Liver (tissue), 9 donors: ENCODE measurements around the gene GRK2. TPM values are rescaled to one million over a fixed set of nuclear protein-coding genes. Genes with fewer than 3 reads are reported as not detected.

Source experiments
- DNase-seq: peaks from one replicate; pipeline ENCODE4 v3.0.0-alpha.2; 2017; ENCODE audit warnings: low spot score
- H3K27ac ChIP-seq, 2 donors: one replicate each; pipeline ENCODE4 v1.7.0; 2013; ENCODE audit warnings: inconsistent platforms in 2 of 2, low read length in 2 of 2, control low read depth in 1 of 2, low read depth in 1 of 2, mild to moderate bottlenecking in 1 of 2
- H3K27me3 ChIP-seq, 4 donors: one replicate each; pipeline versions ENCODE4 v1.6.1 to v1.7.0; 2013; ENCODE audit warnings: low read length in 3 of 4, inconsistent platforms in 1 of 4, mild to moderate bottlenecking in 1 of 4, moderate library complexity in 1 of 4; ENCODE audit not compliant: control insufficient read depth in 4 of 4, insufficient read depth in 4 of 4
- H3K36me3 ChIP-seq, 4 donors: one replicate each; pipeline versions ENCODE4 v1.6.1 to v1.7.0; 2013; ENCODE audit warnings: low read length in 3 of 4, mild to moderate bottlenecking in 3 of 4, low read depth in 1 of 4, moderate library complexity in 1 of 4; ENCODE audit not compliant: control insufficient read depth in 4 of 4, insufficient read depth in 3 of 4
- H3K4me1 ChIP-seq, 4 donors: one replicate each; pipeline versions ENCODE4 v1.6.1 to v1.7.0; 2013; ENCODE audit warnings: low read length in 3 of 4, mild to moderate bottlenecking in 3 of 4, moderate library complexity in 1 of 4; ENCODE audit not compliant: control insufficient read depth in 4 of 4, insufficient read depth in 4 of 4
- H3K4me3 ChIP-seq, 3 donors: one replicate each; pipeline versions ENCODE4 v1.6.1 to v1.7.0; 2013; ENCODE audit warnings: low read length in 3 of 3, control low read depth in 1 of 3, low read depth in 1 of 3, mild to moderate bottlenecking in 1 of 3
- H3K9ac ChIP-seq, 2 donors: one replicate each; pipeline ENCODE4 v1.7.0; 2013; ENCODE audit warnings: low read length in 2 of 2, mild to moderate bottlenecking in 2 of 2, moderate library complexity in 2 of 2, control low read depth in 1 of 2, low read depth in 1 of 2
- H3K9me3 ChIP-seq, 4 donors: one replicate each; pipeline versions ENCODE4 v1.6.1 to v1.7.0; 2013; ENCODE audit warnings: low read length in 3 of 4; ENCODE audit not compliant: control insufficient read depth in 4 of 4
- EGR1 ChIP-seq, 2 donors: IDR thresholded peaks; 2 replicates each; pipeline ENCODE4 v1.6.1; 2016 to 2018; ENCODE audit warnings: antibody characterized with exemption in 2 of 2, low read depth in 2 of 2
- FOXA2 ChIP-seq: IDR thresholded peaks from 2 replicates; pipeline ENCODE4 v1.6.1; 2016; ENCODE audit warnings: antibody characterized with exemption
- GABPA ChIP-seq, 2 donors: IDR thresholded peaks in 1 of 2; conservative IDR thresholded peaks in 1 of 2; 2 replicates each; pipeline ENCODE4 v1.6.1; 2016; ENCODE audit warnings: antibody characterized with exemption in 2 of 2, mild to moderate bottlenecking in 1 of 2, moderate library complexity in 1 of 2
- HNF4A ChIP-seq, 2 donors: conservative IDR thresholded peaks; 2 replicates each; pipeline ENCODE4 v1.6.1; 2016; ENCODE audit warnings: antibody characterized with exemption in 2 of 2, mild to moderate bottlenecking in 2 of 2
- HNF4G ChIP-seq: IDR thresholded peaks from 2 replicates; pipeline ENCODE4 v1.6.1; 2016; ENCODE audit warnings: antibody characterized with exemption
- JUND ChIP-seq, 2 donors: IDR thresholded peaks; 2 replicates each; pipeline ENCODE4 v1.6.1; 2016; ENCODE audit warnings: antibody characterized with exemption in 2 of 2
- NR2F2 ChIP-seq: IDR thresholded peaks from 2 replicates; pipeline ENCODE4 v1.6.1; 2016; ENCODE audit warnings: antibody characterized with exemption
- RAD21 ChIP-seq, 2 donors: IDR thresholded peaks; 2 replicates each; pipeline ENCODE4 v1.6.1; 2016; ENCODE audit warnings: antibody characterized with exemption in 2 of 2, mild to moderate bottlenecking in 2 of 2
- RXRA ChIP-seq, 2 donors: IDR thresholded peaks; 2 replicates each; pipeline ENCODE4 v1.6.1; 2017 to 2018; ENCODE audit warnings: antibody characterized with exemption in 2 of 2, mild to moderate bottlenecking in 1 of 2
- SP1 ChIP-seq: IDR thresholded peaks from 2 replicates; pipeline ENCODE4 v1.6.1; 2018; ENCODE audit warnings: antibody characterized with exemption, mild to moderate bottlenecking
- TAF1 ChIP-seq: conservative IDR thresholded peaks from 2 replicates; pipeline ENCODE4 v1.6.1; 2016; ENCODE audit warnings: antibody characterized with exemption, mild to moderate bottlenecking
- YY1 ChIP-seq: IDR thresholded peaks from 2 replicates; pipeline ENCODE4 v1.6.1; 2016; ENCODE audit warnings: antibody characterized with exemption, mild to moderate bottlenecking
- WGBS: extraction: QIAGEN DNeasy Blood & Tissue Kit; methylation state at CpG from one replicate; pipeline ENCODE4 v1.1.7; 2013; 5-methylcytosine and 5-hydroxymethylcytosine counted together
- polyA plus RNA-seq, 2 donors: library from polyadenylated mRNA; stranded (reverse) in 1 of 2; unstranded in 1 of 2; fragments of 200-250 nt in 1 of 2; fragments of >200 nt in 1 of 2; fragmentation: Nextera tagmentation in 1 of 2; extraction: Ambion mirVana in 1 of 2; gene quantifications; one replicate each; pipeline versions ENCODE4 v1.2.1 to v1.2.3, GENCODE V29; 2013 to 2015
- total RNA-seq, 2 donors: library from RNA; depleted of rRNA; stranded (reverse); fragments of >200 nt; gene quantifications; one replicate each; pipeline ENCODE4 v1.2.3, GENCODE V29; 2014
- TF ChIP-seq, protein P1 (sequence below): IDR thresholded peaks from 2 replicates; pipeline ENCODE4 v1.6.1; 2016; ENCODE audit warnings: antibody characterized with exemption
- TF ChIP-seq, protein P2 (sequence below): IDR thresholded peaks from 2 replicates; pipeline ENCODE4 v1.6.1; 2016; ENCODE audit warnings: antibody characterized with exemption
- TF ChIP-seq, protein P3 (sequence below): fragments of 150-350 bp; IDR thresholded peaks from 2 replicates; pipeline ENCODE4 v1.5.1; 2017; ENCODE audit warnings: improper control_type of control experiment, low read depth, low read length; ENCODE audit not compliant: missing input control
- TF ChIP-seq, protein P4 (sequence below): IDR thresholded peaks from 2 replicates; pipeline ENCODE4 v1.6.1; 2016; ENCODE audit warnings: antibody characterized with exemption, mild to moderate bottlenecking
- donor health status: healthy.
- donor health status: healthy.
- donor health status: healthy.
- donor health status: healthy.
- donor health status: healthy.

Gene GRK2
- total and polyA plus RNA-seq, 4 donors: 13.4 to 41.4 (median 31.7) TPM

DNA sequence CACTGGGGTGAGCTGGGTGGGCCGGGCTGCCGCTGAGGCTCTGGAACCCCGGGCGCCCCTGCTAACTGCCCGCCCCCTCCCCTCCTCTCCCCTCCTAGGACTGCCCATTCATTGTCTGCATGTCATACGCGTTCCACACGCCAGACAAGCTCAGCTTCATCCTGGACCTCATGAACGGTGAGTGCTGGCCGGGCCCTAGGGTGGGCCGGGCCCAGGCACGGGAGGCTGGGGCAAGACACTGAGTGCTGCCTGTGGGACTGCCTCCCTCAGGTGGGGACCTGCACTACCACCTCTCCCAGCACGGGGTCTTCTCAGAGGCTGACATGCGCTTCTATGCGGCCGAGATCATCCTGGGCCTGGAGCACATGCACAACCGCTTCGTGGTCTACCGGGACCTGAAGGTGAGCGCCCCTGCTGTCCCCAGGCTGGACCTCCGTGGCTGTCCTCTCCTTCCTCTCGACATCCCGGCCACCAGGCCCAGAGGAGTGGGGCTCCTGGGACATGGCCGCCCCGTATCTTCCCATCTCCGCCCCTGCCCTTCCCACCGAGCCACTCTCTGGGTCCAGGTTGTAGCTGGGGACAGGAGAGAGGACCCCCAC, 15.4 kb downstream of the GRK2 start:
- no peak for DNase-seq
- TF ChIP-seq HNF4G: no peak
- TF ChIP-seq, protein P1, sequence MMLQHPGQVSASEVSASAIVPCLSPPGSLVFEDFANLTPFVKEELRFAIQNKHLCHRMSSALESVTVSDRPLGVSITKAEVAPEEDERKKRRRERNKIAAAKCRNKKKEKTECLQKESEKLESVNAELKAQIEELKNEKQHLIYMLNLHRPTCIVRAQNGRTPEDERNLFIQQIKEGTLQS: no peak
- no peaks in the 10 kb centered on the region for H3K27me3 ChIP-seq
- H3K9me3 ChIP-seq: no peaks in the 10 kb centered on the region
- 93% methylated on average over 27 of the region's 27 CpGs for WGBS
- H3K9ac ChIP-seq: no peak overlapping the region
- no peak overlapping the region for H3K4me3 ChIP-seq
- peaks cover 0 to 15% (median 2%) of the 10 kb centered on the region in 4 donors for H3K4me1 ChIP-seq
- H3K36me3 ChIP-seq: peaks cover 21 to 55% (median 32%) of the 10 kb centered on the region in 4 donors
- H3K27ac ChIP-seq: no peak overlapping the region

DNA sequence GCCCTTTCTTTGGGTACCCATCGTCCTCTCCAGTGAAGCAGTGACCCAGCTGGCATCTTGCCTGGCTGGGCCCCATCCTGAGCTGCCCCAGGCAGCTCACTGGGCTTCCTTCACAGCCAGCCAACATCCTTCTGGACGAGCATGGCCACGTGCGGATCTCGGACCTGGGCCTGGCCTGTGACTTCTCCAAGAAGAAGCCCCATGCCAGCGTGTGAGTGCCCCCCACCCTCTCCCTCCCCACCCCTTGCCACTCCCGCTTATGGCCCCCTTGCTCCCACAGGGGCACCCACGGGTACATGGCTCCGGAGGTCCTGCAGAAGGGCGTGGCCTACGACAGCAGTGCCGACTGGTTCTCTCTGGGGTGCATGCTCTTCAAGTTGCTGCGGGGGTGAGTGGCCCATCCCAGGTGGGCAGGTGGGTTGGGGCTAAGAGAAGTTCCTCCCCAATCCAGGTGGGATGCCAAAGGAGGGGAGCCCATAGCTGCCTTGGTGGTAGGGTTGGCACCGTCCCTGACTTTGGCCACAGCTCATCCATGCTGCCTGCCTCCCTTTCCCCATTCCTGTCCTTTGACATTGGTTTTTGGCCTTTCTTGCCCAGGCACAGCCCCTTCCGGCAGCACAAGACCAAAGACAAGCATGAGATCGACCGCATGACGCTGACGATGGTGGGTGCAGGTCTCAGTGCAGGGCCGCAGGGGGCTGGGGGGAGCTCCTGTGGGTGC, 16.0 kb downstream of the GRK2 start:
- DNase-seq: no peak
- H3K27ac ChIP-seq: peak overlapping the region; percentile 26 to 36
- H3K9me3 ChIP-seq: no peaks in the 10 kb centered on the region
- WGBS: 90% methylated on average over 20 of the region's 20 CpGs
- H3K9ac ChIP-seq: no peak overlapping the region
- H3K4me1 ChIP-seq: peaks cover 0 to 12% (median 2%) of the 10 kb centered on the region in 4 donors
- H3K36me3 ChIP-seq: peaks cover 21 to 55% (median 31%) of the 10 kb centered on the region in 4 donors
- H3K27me3 ChIP-seq: no peaks in the 10 kb centered on the region
- no peak overlapping the region for H3K4me3 ChIP-seq
- TF ChIP-seq TAF1 (no peak), RAD21 (IDR thresholded peaks at IDR 0.05) (no peak), FOXA2 (no peak), JUND (IDR thresholded peaks at IDR 0.05) (no peak), YY1 (no peak), EGR1 (IDR thresholded peaks at IDR 0.05; ENCODE audit: low read depth in 2 of 2) (no peak), RXRA (IDR thresholded peaks at IDR 0.05) (no peak), GABPA (IDR thresholded peaks at IDR 0.05 in 1 of 2, conservative IDR thresholded peaks at IDR 0.05 in 1 of 2) (no peak), SP1 (no peak), NR2F2 (no peak), HNF4A (conservative IDR thresholded peaks at IDR 0.05) (no peak)
- TF ChIP-seq, protein P2, sequence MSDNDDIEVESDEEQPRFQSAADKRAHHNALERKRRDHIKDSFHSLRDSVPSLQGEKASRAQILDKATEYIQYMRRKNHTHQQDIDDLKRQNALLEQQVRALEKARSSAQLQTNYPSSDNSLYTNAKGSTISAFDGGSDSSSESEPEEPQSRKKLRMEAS: no peak
- TF ChIP-seq, protein P1: no peak
- TF ChIP-seq, protein P3, sequence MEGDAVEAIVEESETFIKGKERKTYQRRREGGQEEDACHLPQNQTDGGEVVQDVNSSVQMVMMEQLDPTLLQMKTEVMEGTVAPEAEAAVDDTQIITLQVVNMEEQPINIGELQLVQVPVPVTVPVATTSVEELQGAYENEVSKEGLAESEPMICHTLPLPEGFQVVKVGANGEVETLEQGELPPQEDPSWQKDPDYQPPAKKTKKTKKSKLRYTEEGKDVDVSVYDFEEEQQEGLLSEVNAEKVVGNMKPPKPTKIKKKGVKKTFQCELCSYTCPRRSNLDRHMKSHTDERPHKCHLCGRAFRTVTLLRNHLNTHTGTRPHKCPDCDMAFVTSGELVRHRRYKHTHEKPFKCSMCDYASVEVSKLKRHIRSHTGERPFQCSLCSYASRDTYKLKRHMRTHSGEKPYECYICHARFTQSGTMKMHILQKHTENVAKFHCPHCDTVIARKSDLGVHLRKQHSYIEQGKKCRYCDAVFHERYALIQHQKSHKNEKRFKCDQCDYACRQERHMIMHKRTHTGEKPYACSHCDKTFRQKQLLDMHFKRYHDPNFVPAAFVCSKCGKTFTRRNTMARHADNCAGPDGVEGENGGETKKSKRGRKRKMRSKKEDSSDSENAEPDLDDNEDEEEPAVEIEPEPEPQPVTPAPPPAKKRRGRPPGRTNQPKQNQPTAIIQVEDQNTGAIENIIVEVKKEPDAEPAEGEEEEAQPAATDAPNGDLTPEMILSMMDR: no peak
- TF ChIP-seq, protein P4, sequence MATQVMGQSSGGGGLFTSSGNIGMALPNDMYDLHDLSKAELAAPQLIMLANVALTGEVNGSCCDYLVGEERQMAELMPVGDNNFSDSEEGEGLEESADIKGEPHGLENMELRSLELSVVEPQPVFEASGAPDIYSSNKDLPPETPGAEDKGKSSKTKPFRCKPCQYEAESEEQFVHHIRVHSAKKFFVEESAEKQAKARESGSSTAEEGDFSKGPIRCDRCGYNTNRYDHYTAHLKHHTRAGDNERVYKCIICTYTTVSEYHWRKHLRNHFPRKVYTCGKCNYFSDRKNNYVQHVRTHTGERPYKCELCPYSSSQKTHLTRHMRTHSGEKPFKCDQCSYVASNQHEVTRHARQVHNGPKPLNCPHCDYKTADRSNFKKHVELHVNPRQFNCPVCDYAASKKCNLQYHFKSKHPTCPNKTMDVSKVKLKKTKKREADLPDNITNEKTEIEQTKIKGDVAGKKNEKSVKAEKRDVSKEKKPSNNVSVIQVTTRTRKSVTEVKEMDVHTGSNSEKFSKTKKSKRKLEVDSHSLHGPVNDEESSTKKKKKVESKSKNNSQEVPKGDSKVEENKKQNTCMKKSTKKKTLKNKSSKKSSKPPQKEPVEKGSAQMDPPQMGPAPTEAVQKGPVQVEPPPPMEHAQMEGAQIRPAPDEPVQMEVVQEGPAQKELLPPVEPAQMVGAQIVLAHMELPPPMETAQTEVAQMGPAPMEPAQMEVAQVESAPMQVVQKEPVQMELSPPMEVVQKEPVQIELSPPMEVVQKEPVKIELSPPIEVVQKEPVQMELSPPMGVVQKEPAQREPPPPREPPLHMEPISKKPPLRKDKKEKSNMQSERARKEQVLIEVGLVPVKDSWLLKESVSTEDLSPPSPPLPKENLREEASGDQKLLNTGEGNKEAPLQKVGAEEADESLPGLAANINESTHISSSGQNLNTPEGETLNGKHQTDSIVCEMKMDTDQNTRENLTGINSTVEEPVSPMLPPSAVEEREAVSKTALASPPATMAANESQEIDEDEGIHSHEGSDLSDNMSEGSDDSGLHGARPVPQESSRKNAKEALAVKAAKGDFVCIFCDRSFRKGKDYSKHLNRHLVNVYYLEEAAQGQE: no peak
